Measurements from ENCODE around the gene DICER1.

DNA sequence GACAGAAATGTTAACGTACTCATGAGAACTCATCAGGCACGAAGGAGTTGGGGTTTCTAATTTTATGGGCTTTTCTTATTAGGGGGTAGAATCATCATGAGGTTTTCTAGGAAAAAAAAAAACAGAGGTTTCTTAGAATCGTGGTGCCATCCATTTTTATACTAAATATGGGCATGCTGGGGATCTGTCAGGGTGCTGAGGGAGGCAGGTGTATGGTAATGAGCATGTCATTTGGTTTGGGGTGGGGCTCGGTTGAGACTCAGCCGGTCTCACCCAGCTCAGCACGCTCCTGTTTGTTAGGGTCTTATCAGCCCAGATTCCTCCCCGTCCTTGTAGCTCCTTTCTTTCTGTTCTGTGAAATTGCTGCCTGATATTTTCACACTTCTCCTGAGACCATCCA, 98.2 kb downstream of the DICER1 start:
- TF ChIP-seq, protein P1, sequence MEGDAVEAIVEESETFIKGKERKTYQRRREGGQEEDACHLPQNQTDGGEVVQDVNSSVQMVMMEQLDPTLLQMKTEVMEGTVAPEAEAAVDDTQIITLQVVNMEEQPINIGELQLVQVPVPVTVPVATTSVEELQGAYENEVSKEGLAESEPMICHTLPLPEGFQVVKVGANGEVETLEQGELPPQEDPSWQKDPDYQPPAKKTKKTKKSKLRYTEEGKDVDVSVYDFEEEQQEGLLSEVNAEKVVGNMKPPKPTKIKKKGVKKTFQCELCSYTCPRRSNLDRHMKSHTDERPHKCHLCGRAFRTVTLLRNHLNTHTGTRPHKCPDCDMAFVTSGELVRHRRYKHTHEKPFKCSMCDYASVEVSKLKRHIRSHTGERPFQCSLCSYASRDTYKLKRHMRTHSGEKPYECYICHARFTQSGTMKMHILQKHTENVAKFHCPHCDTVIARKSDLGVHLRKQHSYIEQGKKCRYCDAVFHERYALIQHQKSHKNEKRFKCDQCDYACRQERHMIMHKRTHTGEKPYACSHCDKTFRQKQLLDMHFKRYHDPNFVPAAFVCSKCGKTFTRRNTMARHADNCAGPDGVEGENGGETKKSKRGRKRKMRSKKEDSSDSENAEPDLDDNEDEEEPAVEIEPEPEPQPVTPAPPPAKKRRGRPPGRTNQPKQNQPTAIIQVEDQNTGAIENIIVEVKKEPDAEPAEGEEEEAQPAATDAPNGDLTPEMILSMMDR (IDR thresholded peaks at IDR 0.05) = no peak
- TF ChIP-seq POLR2A (IDR thresholded peaks at IDR 0.05) (no peak), POLR2AphosphoS5 (IDR thresholded peaks at IDR 0.05) (no peak)
